ENCODE data around the gene MTCL1. TPM values are rescaled to one million over a fixed set of nuclear protein-coding genes. Genes with fewer than 3 reads are reported as not detected.

MTCL1 gene
- total RNA-seq, 1 donor from 2014 or later: 59.3 TPM

GRCh38 chr18:8684577-8684976 lies 20.8 kb upstream of the MTCL1 start:
- no peak for DNase-seq (ENCODE audit: low read depth)
- no peaks in the 10 kb centered on the region for H3K27me3 ChIP-seq (ENCODE audit: insufficient read depth, low read length)
- FAIRE-seq: no peak
- no peak overlapping the region for H3K4me3 ChIP-seq (ENCODE audit: insufficient read depth, low read depth, low read length)
- no peaks in the 10 kb centered on the region for H3K36me3 ChIP-seq (ENCODE audit: insufficient read depth, low read length)
- H3K27ac ChIP-seq (ENCODE audit: low read depth, low read length): no peak overlapping the region
- peaks cover 3% of the 10 kb centered on the region for H3K36me3 Mint-ChIP-seq (ENCODE audit: low read depth, unreplicated experiment)
- H3K4me1 ChIP-seq (ENCODE audit: insufficient read depth, low read length): peaks cover 11% of the 10 kb centered on the region
- no peaks in the 10 kb centered on the region for H3K9me3 ChIP-seq (ENCODE audit: insufficient read depth, low read depth, low read length)
- no peak overlapping the region for H2AFZ ChIP-seq (ENCODE audit: low read depth, low read length)
- peaks cover 5% of the 10 kb centered on the region for H3K4me1 Mint-ChIP-seq (ENCODE audit: low read depth, unreplicated experiment)
- no peak overlapping the region for H3K9ac ChIP-seq (ENCODE audit: low read length)
- no peak for TF ChIP-seq EZH2 (IDR thresholded peaks at IDR 0.05; ENCODE audit: insufficient read depth, low read length)
- TF ChIP-seq CTCF (IDR thresholded peaks at IDR 0.05; ENCODE audit: insufficient read depth, low read depth, low read length): no peak
- H4K20me1 ChIP-seq (ENCODE audit: insufficient read depth, low read length): no peaks in the 10 kb centered on the region
- H3K4me2 ChIP-seq (ENCODE audit: low read length): no peak overlapping the region
- H3K4me3 Mint-ChIP-seq (ENCODE audit: unreplicated experiment): no peak overlapping the region
- no peak overlapping the region for H3K27ac Mint-ChIP-seq (ENCODE audit: unreplicated experiment)
- H3K9me3 Mint-ChIP-seq (ENCODE audit: unreplicated experiment): no peaks in the 10 kb centered on the region
- no peaks in the 10 kb centered on the region for H3K79me2 ChIP-seq (ENCODE audit: insufficient read depth, low read length)
- H3K27me3 Mint-ChIP-seq (ENCODE audit: low read depth, unreplicated experiment): peaks cover 5% of the 10 kb centered on the region

- TF ChIP-seq CTCF (IDR thresholded peaks at IDR 0.05; ENCODE audit: insufficient read depth, low read depth, low read length): no peak
- peak overlapping the region; percentile 43 for H3K4me2 ChIP-seq (ENCODE audit: low read length)
- H3K4me3 Mint-ChIP-seq (ENCODE audit: unreplicated experiment): no peak overlapping the region
Observed at GRCh38 chr18:8685141-8685913, 20.0 kb upstream of the MTCL1 start.

GRCh38 chr18:8685914-8686216 lies 19.5 kb upstream of the MTCL1 start:
- H3K27me3 ChIP-seq (ENCODE audit: insufficient read depth, low read length): no peaks in the 10 kb centered on the region
- H3K36me3 Mint-ChIP-seq (ENCODE audit: low read depth, unreplicated experiment): peaks cover 3% of the 10 kb centered on the region
- no peaks in the 10 kb centered on the region for H3K9me3 Mint-ChIP-seq (ENCODE audit: unreplicated experiment)
- peak overlapping the region; percentile 78 for H2AFZ ChIP-seq (ENCODE audit: low read depth, low read length)
- DNase-seq (ENCODE audit: low read depth): no peak
- no peak overlapping the region for H3K27ac ChIP-seq (ENCODE audit: low read depth, low read length)
- H3K9ac ChIP-seq (ENCODE audit: low read length): no peak overlapping the region
- peak overlapping the region; percentile 43 for H3K4me2 ChIP-seq (ENCODE audit: low read length)
- H3K27ac Mint-ChIP-seq (ENCODE audit: unreplicated experiment): no peak overlapping the region
- H3K4me1 ChIP-seq (ENCODE audit: insufficient read depth, low read length): peaks cover 11% of the 10 kb centered on the region
- peaks cover 5% of the 10 kb centered on the region for H3K4me1 Mint-ChIP-seq (ENCODE audit: low read depth, unreplicated experiment)
- H3K4me3 Mint-ChIP-seq (ENCODE audit: unreplicated experiment): no peak overlapping the region
- no peaks in the 10 kb centered on the region for H3K36me3 ChIP-seq (ENCODE audit: insufficient read depth, low read length)
- H3K79me2 ChIP-seq (ENCODE audit: insufficient read depth, low read length): no peaks in the 10 kb centered on the region
- no peaks in the 10 kb centered on the region for H4K20me1 ChIP-seq (ENCODE audit: insufficient read depth, low read length)
- H3K9me3 ChIP-seq (ENCODE audit: insufficient read depth, low read depth, low read length): no peaks in the 10 kb centered on the region
- TF ChIP-seq CTCF (IDR thresholded peaks at IDR 0.05; ENCODE audit: insufficient read depth, low read depth, low read length): no peak
- no peak for TF ChIP-seq EZH2 (IDR thresholded peaks at IDR 0.05; ENCODE audit: insufficient read depth, low read length)
- peaks cover 5% of the 10 kb centered on the region for H3K27me3 Mint-ChIP-seq (ENCODE audit: low read depth, unreplicated experiment)
- no peak overlapping the region for H3K4me3 ChIP-seq (ENCODE audit: insufficient read depth, low read depth, low read length)
- no peak for FAIRE-seq

More at GRCh38 chr18:8685141-8685913, 20.0 kb upstream of the MTCL1 start:
- H3K36me3 Mint-ChIP-seq (ENCODE audit: low read depth, unreplicated experiment): peaks cover 3% of the 10 kb centered on the region
- DNase-seq (ENCODE audit: low read depth): peak; percentile 70
- H3K27ac Mint-ChIP-seq (ENCODE audit: unreplicated experiment): peak overlapping the region; percentile 55
- H3K9me3 ChIP-seq (ENCODE audit: insufficient read depth, low read depth, low read length): no peaks in the 10 kb centered on the region
- H3K27me3 ChIP-seq (ENCODE audit: insufficient read depth, low read length): no peaks in the 10 kb centered on the region
- no peaks in the 10 kb centered on the region for H4K20me1 ChIP-seq (ENCODE audit: insufficient read depth, low read length)
- peak overlapping the region; percentile 78 for H2AFZ ChIP-seq (ENCODE audit: low read depth, low read length)
- H3K27ac ChIP-seq (ENCODE audit: low read depth, low read length): peak overlapping the region; percentile 29
- no peaks in the 10 kb centered on the region for H3K79me2 ChIP-seq (ENCODE audit: insufficient read depth, low read length)
- FAIRE-seq: no peak
- peaks cover 11% of the 10 kb centered on the region for H3K4me1 ChIP-seq (ENCODE audit: insufficient read depth, low read length)
- H3K9me3 Mint-ChIP-seq (ENCODE audit: unreplicated experiment): no peaks in the 10 kb centered on the region
- H3K9ac ChIP-seq (ENCODE audit: low read length): peak overlapping the region; percentile 27
- H3K4me3 ChIP-seq (ENCODE audit: insufficient read depth, low read depth, low read length): no peak overlapping the region
- H3K36me3 ChIP-seq (ENCODE audit: insufficient read depth, low read length): no peaks in the 10 kb centered on the region
- H3K27me3 Mint-ChIP-seq (ENCODE audit: low read depth, unreplicated experiment): peaks cover 5% of the 10 kb centered on the region
- H3K4me1 Mint-ChIP-seq (ENCODE audit: low read depth, unreplicated experiment): peaks cover 5% of the 10 kb centered on the region
